HG03280 (cell line): ENCODE results near the gene ZMYND19.
"Not testable (repeated sequence)": the region's sequence is repeated elsewhere in the genome, so short reads cannot be mapped to it uniquely, and the experiment has no call there.

Experiments used
- ATAC-seq: cut with Tn5 transposase; IDR thresholded peaks from one replicate; pipeline ENCODE4 v1.9.1; 2021; ENCODE audit warnings: mild to moderate bottlenecking, moderate library complexity; ENCODE audit not compliant: unreplicated experiment

The ZMYND19 gene

DNA sequence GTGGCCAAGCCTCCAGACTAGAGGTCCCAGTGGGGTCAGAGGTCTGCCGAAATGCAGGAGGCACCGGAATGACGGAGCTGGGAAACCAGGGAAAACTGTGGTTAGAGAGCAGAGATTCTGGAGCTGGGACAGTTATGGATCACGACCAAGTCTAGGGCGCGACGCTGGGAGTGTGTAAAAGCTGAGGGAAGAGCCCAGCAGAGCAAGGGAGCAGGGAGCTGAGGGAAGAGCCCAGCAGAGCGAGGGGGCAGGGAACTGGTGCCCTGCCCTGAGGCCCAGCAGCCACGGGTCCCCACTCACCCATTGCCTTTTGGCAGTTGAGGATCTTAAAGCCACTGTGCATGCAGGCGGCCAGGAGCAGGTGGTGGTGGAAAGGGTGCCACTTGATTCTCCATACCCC is 26.2 kb downstream of the ZMYND19 start:
- no peak for ATAC-seq

DNA sequence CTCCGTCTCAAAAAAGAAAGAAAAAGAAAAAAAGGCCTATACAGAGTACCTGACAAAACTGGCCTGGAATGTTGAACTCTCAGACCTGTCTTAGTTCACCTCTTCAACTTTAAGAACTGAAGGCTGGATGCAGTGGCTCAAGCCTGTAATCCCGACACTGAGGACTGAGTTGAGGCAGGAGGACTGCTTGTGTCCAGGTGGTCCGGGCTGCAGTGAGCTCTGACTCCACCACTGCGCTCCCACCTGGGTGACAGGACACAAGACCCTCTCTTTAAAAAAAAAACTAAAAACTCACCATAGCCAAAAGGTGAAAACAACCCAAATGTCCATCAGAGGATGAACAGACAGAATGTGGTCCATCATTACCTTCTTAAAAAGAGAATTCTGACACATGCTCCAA is 32.2 kb downstream of the ZMYND19 start:
- no peak for ATAC-seq

DNA sequence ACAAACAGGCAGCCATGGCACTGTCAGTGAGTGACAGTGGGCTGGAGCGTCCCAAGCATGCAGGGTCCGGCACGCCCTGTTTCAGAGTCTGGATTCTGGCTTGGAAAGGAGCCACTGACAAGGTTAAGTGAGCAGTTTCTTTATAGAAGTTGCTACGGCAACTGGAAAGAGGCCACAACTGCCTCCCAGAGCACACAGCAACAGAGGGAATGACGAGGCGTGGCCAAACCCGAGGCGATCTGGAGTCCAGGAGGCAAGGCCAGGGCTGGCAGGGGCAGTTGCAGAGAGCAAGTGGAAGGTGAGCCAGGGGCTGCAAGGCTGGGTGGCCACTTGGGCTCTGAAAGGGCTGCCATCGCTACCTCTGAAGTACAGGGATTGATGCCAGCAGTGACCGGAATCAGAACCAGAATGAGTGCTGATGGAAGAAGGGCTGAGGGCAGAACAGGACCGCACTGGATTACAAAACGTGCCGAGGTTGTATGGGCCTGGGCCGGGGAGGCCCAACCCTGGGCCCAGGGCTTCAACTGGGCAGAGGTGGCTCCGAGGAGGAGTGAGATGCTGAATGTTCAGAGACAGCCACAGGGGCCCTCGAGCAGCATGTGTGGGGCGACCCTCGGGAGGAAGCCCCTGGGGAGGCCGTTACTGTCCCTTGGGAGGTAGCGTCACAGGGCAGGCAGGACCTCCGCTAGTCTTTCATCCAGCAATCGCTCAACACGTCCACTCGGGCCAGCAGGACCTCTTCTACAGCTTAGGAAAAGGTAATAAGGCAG is 34.1 kb downstream of the ZMYND19 start:
- no peak for ATAC-seq

DNA sequence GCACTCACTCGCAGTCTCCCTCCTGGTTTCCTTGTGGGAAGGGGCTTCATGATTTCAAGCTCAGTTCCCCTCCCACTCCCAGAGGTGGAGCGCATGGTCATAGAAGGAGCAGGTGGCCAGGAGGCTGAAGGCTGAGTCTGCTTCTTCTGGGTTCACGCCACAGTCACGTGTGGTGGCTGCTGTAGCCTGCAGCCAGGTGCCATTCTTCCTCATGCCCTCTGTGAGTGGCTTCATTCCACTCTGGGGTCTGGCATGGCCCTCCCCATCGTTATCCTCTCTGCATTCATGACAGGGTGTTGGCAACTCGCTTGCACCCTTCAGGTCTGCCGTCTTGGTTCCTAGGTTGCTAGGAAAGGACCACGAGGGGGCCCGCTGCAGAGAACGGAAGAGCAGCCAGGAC is 35.1 kb downstream of the ZMYND19 start:
- no peak for ATAC-seq

DNA sequence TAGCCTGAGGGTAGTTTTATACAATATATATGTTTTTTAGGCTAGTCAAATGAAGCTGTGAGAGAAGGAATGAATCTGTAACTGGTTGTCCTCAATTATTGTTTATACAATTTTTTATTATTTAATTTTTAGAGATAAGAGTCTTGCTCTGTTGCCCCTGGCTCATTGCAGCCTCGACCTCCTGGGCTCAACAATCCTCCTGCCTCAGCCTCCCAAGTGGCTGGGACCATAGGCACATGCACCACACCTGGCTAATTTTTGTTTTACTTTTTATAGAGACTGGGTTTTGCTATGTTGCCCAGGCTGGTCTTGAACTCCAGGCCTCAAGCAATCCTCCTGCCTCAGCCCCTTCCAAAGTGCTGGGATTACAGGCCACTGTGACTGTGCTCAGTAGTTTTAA is 36.0 kb downstream of the ZMYND19 start:
- ATAC-seq, result no peak

DNA sequence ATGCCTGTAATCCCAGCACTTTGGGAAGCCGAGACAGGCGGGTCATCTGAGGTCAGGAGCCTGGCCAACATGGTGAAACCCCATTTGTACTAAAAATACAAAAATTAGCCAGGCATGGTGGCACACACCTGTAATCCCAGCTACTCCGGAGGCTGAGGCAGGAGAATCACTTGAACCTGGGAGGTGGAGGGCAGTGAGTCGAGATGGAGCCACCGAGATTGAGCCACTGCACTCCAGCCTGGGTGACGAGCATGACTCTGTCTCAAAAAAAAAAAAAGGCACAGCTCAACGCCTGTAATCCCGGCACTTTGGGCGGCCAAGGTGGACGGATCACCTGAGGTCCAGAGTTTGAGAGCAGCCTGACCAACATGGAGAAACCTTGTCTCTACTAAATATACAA is 36.7 kb downstream of the ZMYND19 start:
- not testable (repeated sequence) for ATAC-seq

DNA sequence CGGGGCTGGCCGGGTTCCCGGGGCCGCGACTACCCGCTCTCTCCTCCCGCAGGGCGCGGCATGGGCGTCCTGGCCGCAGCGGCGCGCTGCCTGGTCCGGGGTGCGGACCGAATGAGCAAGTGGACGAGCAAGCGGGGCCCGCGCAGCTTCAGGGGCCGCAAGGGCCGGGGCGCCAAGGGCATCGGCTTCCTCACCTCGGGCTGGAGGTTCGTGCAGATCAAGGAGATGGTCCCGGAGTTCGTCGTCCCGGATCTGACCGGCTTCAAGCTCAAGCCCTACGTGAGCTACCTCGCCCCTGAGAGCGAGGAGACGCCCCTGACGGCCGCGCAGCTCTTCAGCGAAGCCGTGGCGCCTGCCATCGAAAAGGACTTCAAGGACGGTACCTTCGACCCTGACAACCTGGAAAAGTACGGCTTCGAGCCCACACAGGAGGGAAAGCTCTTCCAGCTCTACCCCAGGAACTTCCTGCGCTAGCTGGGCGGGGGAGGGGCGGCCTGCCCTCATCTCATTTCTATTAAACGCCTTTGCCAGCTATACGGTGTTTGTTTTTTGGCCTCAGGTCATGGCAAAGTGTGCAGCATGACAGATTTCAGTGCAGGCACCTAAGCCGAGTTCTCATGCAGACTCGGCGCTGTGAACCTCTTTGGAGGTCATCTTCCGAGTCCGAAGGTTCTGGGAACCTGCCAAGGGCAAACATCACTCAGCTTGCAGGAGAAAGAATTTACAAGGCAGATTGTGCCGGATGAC is 38.1 kb downstream of the ZMYND19 start:
- peak; percentile 7 for ATAC-seq

DNA sequence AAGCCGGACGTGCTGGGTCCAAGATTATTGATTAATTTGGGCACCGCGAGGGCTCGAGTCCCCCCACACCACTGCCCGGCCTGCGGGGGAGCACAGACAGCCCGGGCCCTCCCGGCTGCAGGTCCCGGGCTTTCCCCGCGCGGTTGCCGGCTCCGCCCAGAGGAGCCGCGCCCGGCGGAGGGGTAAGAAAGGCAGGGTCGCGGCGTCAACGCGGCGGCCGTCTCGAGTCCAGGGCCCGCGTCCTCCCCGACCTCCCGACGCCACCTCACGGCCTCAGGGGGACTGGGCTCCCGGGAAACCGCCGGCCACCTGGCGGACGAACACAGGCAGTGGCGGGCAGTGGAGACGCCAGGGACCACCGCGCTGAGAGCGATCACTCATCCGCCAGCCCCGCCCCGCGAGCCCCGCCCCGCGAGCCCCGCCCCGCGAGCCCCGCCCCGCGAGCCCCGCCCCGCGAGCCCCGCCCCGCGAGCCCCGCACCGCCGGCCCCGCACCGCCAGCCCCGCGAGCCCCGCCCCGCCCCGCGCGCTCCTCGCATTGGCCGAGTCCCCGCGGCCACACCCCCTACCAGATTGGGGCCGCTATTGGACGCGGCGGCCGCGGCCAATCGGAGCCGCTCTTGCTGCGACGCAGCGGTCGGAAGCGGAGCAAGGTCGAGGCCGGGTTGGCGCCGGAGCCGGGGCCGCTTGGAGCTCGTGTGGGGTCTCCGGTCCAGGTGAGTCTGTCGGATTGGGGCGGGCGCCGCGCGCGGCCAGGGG is 38.9 kb downstream of the ZMYND19 start, which contains the start of gene MRPL41:
TSS of gene MRPL41 (plus strand) at position 616 of the 758 bp plus-strand sequence. CDS start 203 bp downstream, outside the sequence.
- ATAC-seq, result peak; percentile 87

DNA sequence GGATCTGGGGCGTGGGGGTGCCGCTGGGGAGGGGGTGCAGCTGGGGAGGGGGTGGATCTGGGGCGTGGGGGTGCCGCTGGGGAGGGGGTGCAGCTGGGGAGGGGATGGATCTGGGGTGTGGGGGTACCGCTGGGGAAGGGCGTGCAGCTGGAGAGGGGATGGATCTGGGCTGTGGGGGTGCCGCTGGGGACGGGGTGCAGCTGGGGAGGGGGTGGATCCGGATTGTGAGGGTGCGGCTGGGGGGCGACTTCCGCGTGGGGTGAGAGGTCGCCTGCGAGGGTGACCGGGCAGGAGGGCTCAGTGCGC is 39.4 kb downstream of the ZMYND19 start:
- not testable (repeated sequence) for ATAC-seq

DNA sequence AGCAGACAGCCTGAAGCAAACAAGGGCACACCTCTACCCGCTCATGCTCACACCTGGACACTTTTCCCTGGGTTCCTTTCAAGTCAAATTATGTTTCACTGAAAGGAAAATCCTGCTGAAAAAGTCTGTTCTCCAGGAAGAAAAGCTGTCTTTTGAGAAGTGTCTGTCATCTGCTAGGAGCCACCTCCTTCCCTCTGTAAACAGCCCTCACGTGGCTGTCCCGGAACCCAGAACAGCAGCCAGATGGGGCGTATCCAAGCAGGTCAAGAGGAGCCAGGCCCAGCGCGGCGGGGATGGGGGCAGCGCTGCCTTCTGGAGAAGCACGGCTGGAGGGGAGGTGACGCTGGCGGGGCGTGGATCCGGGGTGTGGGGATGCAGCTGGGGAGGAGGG is 40.1 kb downstream of the ZMYND19 start, which contains the start of gene PNPLA7:
TSS of gene PNPLA7 (minus strand) at position 172 of the 391 bp plus-strand sequence. CDS start 205 bp downstream, outside the sequence.
- no peak for ATAC-seq

DNA sequence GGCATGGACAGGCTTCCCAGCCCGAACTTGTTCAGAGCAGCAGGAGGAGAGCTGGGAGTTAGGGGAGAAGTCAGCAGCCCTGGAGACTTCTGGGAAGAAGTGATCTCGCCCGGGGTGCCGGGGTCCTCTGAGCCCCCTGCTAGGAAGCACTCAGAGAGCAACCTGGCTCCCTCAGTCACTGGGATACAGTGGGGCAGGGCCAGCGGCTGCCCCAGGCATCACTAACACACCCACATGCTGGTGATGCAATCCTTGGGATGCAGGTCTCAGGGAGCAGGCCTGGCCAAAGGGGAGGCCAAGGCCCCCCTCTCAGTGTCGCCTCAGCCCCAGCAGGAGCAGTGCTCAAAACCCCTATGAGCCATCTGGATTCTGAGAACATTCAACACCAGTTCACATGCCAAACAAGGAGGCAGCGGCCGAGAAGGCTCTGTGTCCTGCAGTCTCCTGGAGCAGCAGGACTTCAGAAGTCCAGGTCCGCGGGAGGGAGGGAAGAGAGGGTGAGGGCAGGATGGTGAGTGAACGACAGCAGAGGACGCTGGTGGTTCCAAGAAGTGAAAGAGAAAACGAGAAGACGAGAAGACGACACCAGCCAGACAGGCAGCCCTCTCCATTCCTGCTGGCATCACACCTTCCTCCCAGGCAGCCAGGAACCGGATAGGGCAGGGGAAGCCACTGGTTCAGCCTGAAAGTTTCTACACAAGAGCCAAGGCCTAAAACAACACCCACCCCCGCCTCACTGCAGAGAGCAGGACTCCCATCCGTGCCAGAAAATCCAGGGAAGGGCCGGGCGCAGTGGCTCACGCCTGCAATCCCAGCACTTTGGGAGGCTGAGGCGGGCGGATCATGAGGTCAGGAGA is 42.4 kb downstream of the ZMYND19 start:
- no peak for ATAC-seq

DNA sequence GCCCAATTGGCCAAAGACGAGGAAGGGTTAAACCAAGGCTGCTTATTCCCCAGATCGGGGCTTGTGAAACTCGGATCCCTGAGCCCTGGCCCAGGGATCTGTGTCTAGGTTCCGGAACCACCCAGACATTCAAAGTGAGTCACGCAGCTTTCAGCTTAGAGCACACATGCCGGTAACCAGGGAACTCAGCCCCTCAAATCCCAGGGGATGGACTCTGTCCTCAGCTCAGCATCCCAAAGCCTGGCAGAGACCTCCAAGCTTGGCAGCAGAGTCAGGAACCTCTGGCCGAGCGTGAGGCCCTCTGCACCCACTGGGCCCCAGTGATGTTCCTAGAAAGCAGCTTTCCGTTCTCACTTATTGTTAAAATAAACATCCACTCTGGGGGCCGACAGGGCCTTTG is 45.2 kb downstream of the ZMYND19 start:
- ATAC-seq, result no peak

DNA sequence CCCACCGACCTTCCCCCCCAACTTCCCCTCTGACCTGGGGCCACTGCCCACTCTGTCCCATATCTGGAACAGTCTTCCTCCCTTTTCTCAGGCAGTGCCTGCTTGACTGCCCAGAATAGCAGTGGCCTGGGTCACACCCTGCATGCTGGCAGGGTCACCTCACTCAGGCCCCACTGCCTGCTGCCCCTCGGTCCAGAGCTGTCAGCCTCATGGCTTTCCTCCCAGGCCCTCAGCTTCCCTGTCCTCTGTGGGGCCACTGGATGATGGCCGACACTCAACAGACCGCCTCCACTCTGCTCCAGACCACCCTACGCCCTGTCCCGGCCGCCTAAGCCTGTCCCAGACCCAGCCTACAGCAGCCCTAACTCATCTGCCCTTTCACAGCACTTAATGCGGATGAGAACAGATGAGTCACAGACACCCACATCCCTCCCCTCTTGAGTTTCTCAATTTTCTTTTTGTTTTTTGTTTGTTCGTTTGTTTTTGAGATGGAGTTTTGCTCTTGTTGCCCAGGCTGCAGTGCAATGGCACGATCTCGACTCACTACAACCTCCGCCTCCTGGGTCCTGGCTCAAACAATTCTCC is 46.0 kb downstream of the ZMYND19 start:
- ATAC-seq, result no peak

DNA sequence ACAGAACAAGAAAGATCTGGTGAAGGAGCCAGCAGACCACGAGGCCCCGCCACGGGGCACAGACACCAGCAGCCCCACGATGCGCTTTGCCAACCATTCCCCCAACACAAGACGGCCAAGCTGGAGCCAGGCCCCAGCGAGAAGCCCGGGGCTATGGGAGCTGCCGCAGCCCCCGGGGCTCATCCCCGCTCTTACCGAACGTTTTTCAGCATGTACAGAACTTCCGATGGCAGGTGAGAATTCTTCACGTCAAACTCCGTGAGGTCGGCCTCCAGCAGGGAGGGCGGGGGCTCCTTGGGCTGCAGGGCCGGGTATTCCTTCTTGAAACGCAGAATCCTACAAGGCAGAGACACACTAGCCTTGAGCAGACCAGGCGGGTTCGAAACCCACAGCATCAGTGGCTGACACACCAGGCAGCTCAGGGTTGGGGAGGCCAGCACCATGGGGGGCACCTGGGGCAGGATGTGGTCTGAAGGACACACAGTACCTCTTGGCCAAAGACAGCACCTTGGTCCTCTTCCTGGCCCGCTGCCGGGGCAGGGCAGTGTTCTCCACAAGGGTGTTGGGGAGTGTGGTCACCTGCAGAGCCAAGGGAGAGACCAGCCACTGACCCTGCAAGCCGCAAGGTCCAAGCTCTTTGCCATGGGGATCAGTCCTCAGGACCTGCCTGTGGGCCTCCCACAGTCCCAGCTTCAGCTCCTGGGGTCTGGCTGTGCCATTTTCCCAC is 46.9 kb downstream of the ZMYND19 start:
- no peak for ATAC-seq

DNA sequence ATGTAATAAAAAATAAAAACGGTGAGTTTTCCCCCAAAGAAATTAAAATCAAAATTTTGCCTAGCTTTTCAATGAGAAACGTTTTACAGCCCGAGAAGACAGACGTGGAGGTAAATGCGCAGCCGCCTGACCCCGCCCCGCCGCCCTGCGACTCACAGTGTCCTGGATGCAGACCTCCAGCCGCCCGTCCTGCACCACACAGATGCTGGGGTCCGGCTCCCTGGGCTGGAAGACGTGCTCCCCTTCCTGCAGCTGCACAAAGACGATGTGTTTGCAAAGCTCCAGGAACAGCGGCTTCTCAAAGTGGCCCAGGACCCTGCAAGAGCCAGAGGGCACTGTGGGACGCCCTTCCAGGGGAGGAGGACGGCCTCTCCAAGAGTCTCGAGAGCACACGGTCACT is 47.8 kb downstream of the ZMYND19 start:
- ATAC-seq, result no peak

DNA sequence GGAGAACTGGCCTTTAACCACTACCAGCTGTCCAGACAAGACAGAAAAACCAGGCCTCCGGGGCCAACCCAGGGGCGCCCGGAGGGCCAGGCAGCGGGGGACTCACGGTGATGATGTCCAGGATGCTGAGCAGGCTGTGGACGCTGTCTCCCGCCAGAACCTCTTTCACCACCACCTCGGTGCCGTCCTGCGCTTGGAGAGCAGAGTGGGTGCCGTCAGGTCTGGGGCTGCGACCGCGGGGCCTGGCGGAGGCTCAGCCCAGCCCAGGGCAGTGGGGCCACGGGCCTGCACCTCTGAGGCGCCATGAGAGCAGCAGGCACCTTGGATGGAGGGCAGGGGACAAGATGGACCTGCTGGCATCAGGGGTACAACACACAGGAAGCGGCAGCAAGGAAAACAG is 49.8 kb downstream of the ZMYND19 start:
- no peak for ATAC-seq

DNA sequence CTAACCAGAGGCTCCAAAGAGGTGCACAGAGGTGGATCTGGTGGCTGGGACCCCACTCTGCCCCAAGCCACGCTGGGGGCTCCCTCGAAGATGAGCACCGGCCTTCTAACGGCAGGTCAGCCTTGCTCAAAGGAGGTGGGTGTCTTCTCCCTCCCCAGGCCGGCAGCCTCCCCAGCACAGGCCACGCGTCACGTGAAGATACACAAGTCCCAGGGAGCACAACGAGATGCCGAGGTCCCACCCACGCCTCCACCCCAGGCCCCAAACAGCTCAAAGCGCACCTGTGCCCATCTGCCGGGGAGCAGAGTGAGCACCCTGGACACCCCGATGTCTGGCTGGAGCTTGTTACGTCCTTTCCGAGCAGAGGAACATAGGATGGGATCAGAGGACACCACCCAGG is 52.3 kb downstream of the ZMYND19 start:
- ATAC-seq, result no peak

DNA sequence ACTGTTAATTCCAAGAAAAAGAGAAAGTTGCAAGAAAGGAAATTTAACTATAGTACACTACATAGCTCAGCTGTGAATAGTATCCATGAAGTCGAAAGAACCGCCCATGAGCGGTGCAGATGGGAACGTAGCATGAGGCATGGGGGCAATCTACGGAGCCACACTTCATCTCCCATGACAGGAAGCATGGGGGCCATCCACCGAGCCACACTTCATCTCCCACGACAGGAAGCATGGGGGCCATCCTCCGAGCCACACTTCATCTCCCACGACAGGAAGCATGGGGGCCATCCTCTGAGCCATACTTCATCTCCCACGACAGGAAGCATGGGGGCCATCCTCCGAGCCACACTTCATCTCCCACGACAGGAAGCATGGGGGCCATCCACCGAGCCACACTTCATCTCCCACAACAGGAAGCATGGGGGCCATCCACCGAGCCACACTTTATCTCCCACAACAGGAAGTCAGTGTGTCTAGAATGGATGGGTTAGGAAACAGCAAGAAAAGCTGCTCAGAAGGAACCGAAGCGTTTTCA is 53.6 kb downstream of the ZMYND19 start:
- ATAC-seq, result not testable (repeated sequence)

DNA sequence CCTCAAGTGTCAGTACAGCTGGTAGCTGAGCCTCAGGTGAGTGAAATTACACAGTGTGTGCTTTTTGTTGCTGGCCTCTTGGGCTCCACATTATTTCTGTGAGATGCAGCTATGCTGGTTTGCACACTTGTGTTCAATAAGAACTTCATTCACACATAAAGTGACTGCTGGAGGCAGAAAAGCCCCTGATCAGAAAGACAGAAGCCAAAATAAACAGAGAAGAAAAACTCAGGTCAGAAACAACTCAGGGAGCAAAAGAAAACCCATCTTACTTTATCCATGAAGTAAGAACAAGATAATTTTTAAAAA is 55.2 kb downstream of the ZMYND19 start:
- no peak for ATAC-seq
